Naive B cell (primary cell): Measurements from ENCODE around the gene HOMEZ. TPM values are rescaled to one million over a fixed set of nuclear protein-coding genes. Genes with fewer than 3 reads are reported as not detected.

ENCODE experiments used
- ATAC-seq, 2 donors: fragments of 150-1000 bp; cut with Tn5 transposase; 2 replicates each; pipeline ENCODE4 v1.10.0; 2021; ENCODE audit warnings: low read depth in 2 of 2, mild to moderate bottlenecking in 2 of 2, moderate library complexity in 2 of 2
- DNase-seq: peaks from one replicate; pipeline ENCODE4 v3.0.0; 2022
- H3K27ac Mint-ChIP-seq, 6 donors: one replicate each; pipeline ENCODE4 v1.8.0; 2020 to 2022; ENCODE audit warnings: mild to moderate bottlenecking in 6 of 6, mixed read lengths in 6 of 6, moderate library complexity in 5 of 6, inconsistent platforms in 2 of 6
- H3K27me3 Mint-ChIP-seq, 3 donors: one replicate each; pipeline ENCODE4 v1.8.0; 2021 to 2022; ENCODE audit warnings: mixed read lengths in 3 of 3, mild to moderate bottlenecking in 1 of 3
- H3K36me3 Mint-ChIP-seq, 2 donors: one replicate each; pipeline ENCODE4 v1.8.0; 2020 to 2022; ENCODE audit warnings: mixed read lengths in 2 of 2, inconsistent platforms in 1 of 2, mild to moderate bottlenecking in 1 of 2
- H3K4me1 Mint-ChIP-seq, 3 donors: one replicate each; pipeline ENCODE4 v1.8.0; 2020 to 2022; ENCODE audit warnings: mixed read lengths in 3 of 3, inconsistent platforms in 1 of 3, mild to moderate bottlenecking in 1 of 3, moderate library complexity in 1 of 3
- H3K4me3 Mint-ChIP-seq, 8 donors: one replicate each; pipeline ENCODE4 v1.8.0; 2020 to 2022; ENCODE audit warnings: mild to moderate bottlenecking in 8 of 8, mixed read lengths in 8 of 8, moderate library complexity in 8 of 8, inconsistent platforms in 2 of 8
- H3K9me3 Mint-ChIP-seq, 7 donors: one replicate each; pipeline ENCODE4 v1.8.0; 2020 to 2022; ENCODE audit warnings: mixed read lengths in 7 of 7, mild to moderate bottlenecking in 5 of 7, inconsistent platforms in 2 of 7, moderate library complexity in 1 of 7
- polyA plus RNA-seq, 6 donors: library from polyadenylated mRNA; unstranded; fragments of 300-500 nt; fragmentation: Illumina TruSeq; gene quantifications; one replicate each; pipeline ENCODE4 v1.2.3, GENCODE V29; 2021; ENCODE audit warnings: low read depth in 6 of 6

The HOMEZ gene
- polyA plus RNA-seq, 6 donors from 2014 or later: 1.0 to 6.9 (median 4.8) TPM

GRCh38 chr14:23301288-23301968, 15.5 kb upstream of the HOMEZ start:
- Mint-ChIP-seq H3K9me3 (no peaks in the 10 kb centered on the region), H3K27ac (peak overlapping the region; percentile 98 to 100 (median 98)), H3K36me3 (no peaks in the 10 kb centered on the region), H3K27me3 (no peaks in the 10 kb centered on the region), H3K4me1 (peaks cover 21 to 36% (median 34%) of the 10 kb centered on the region in 3 donors), H3K4me3 (peak overlapping the region; percentile 91 to 99 (median 95))
- ATAC-seq: peak; percentile 71 to 73
- DNase-seq: peak; percentile 99

- ATAC-seq (no peak), DNase-seq (peak; percentile 14)
- H3K27me3 Mint-ChIP-seq: no peaks in the 10 kb centered on the region
- H3K4me3 Mint-ChIP-seq: peak overlapping the region; percentile 91 to 97 (median 95)
- H3K4me1 Mint-ChIP-seq: peaks cover 21 to 34% (median 29%) of the 10 kb centered on the region in 3 donors
- no peaks in the 10 kb centered on the region for H3K9me3 Mint-ChIP-seq
- no peaks in the 10 kb centered on the region for H3K36me3 Mint-ChIP-seq
- H3K27ac Mint-ChIP-seq: peak overlapping the region; percentile 98 to 100 (median 98)
These were observed 14.8 kb upstream of the HOMEZ start for GRCh38 chr14:23300687-23301223.

GRCh38 chr14:23299986-23300686, 14.2 kb upstream of the HOMEZ start:
- Mint-ChIP-seq H3K27ac (peak overlapping the region; percentile 98 to 100 (median 98)), H3K9me3 (no peaks in the 10 kb centered on the region), H3K4me3 (peak overlapping the region; percentile 91 to 97 (median 95)), H3K27me3 (no peaks in the 10 kb centered on the region), H3K36me3 (no peaks in the 10 kb centered on the region), H3K4me1 (peaks cover 21 to 35% (median 29%) of the 10 kb centered on the region in 3 donors)
- no peak for ATAC-seq
- no peak for DNase-seq

GRCh38 chr14:23299211-23299957, 13.5 kb upstream of the HOMEZ start:
- H3K9me3 Mint-ChIP-seq: no peaks in the 10 kb centered on the region
- H3K27me3 Mint-ChIP-seq: no peaks in the 10 kb centered on the region
- H3K4me3 Mint-ChIP-seq: peak overlapping the region in 6 of 8 donors; percentile 53 to 96 (median 92)

GRCh38 chr14:23297611-23298277, 11.8 kb upstream of the HOMEZ start:
- ATAC-seq (no peak), DNase-seq (no peak)
- Mint-ChIP-seq H3K36me3 (no peaks in the 10 kb centered on the region), H3K27me3 (no peaks in the 10 kb centered on the region), H3K4me1 (peaks cover 19 to 41% (median 27%) of the 10 kb centered on the region in 3 donors), H3K9me3 (no peaks in the 10 kb centered on the region), H3K4me3 (peak overlapping the region in 2 of 8 donors; percentile 30 to 74), H3K27ac (no peak overlapping the region)

More at GRCh38 chr14:23299211-23299957, 13.5 kb upstream of the HOMEZ start:
- ATAC-seq: no peak
- Mint-ChIP-seq H3K4me1 (peaks cover 21 to 43% (median 34%) of the 10 kb centered on the region in 3 donors), H3K27ac (peak overlapping the region; percentile 25 to 99 (median 98)), H3K36me3 (no peaks in the 10 kb centered on the region)
- DNase-seq: no peak

GRCh38 chr14:23297096-23297495, 11.2 kb upstream of the HOMEZ start:
- no peaks in the 10 kb centered on the region for H3K9me3 Mint-ChIP-seq
- H3K27me3 Mint-ChIP-seq: no peaks in the 10 kb centered on the region
- no peaks in the 10 kb centered on the region for H3K36me3 Mint-ChIP-seq
- no peak overlapping the region for H3K27ac Mint-ChIP-seq
- ATAC-seq (no peak), DNase-seq (no peak)
- H3K4me1 Mint-ChIP-seq: peaks cover 16 to 40% (median 23%) of the 10 kb centered on the region in 3 donors
- H3K4me3 Mint-ChIP-seq: peak overlapping the region in 1 of 8 donors; percentile 74

GRCh38 chr14:23296012-23296777, 10.3 kb upstream of the HOMEZ start:
- Mint-ChIP-seq H3K36me3 (no peaks in the 10 kb centered on the region), H3K4me3 (peak overlapping the region in 1 of 8 donors; percentile 78), H3K9me3 (no peaks in the 10 kb centered on the region), H3K27me3 (no peaks in the 10 kb centered on the region), H3K4me1 (peaks cover 14 to 40% (median 23%) of the 10 kb centered on the region in 3 donors), H3K27ac (peak overlapping the region in 5 of 6 donors; percentile 8 to 49 (median 18))
- DNase-seq: no peak
- no peak for ATAC-seq

- DNase-seq (peak; percentile 64), ATAC-seq (peak; percentile 81 to 84)
- Mint-ChIP-seq H3K27ac (peak overlapping the region; percentile 24 to 92 (median 70)), H3K36me3 (no peaks in the 10 kb centered on the region), H3K9me3 (no peaks in the 10 kb centered on the region), H3K27me3 (no peaks in the 10 kb centered on the region), H3K4me3 (peak overlapping the region in 7 of 8 donors; percentile 22 to 82 (median 47)), H3K4me1 (peaks cover 9 to 30% (median 18%) of the 10 kb centered on the region in 3 donors)
These were observed 9.0 kb upstream of the HOMEZ start for GRCh38 chr14:23294734-23295561.

- Mint-ChIP-seq H3K4me3 (peak overlapping the region; percentile 87 to 99 (median 95)), H3K9me3 (no peaks in the 10 kb centered on the region), H3K36me3 (no peaks in the 10 kb centered on the region), H3K27me3 (no peaks in the 10 kb centered on the region), H3K4me1 (peaks cover 7 to 31% (median 14%) of the 10 kb centered on the region in 3 donors), H3K27ac (peak overlapping the region; percentile 75 to 99 (median 90))
- DNase-seq (no peak), ATAC-seq (no peak)
These were observed 1.1 kb upstream of the HOMEZ start for GRCh38 chr14:23286902-23287479.

- no peaks in the 10 kb centered on the region for H3K9me3 Mint-ChIP-seq
These were observed 357 bp downstream of the HOMEZ start for GRCh38 chr14:23285530-23286019.

More at GRCh38 chr14:23285530-23286019, 357 bp downstream of the HOMEZ start:
- peak overlapping the region; percentile 87 to 99 (median 95) for H3K4me3 Mint-ChIP-seq
- DNase-seq (no peak), ATAC-seq (peak; percentile 25 to 34)
- peak overlapping the region in 5 of 6 donors; percentile 57 to 91 (median 84) for H3K27ac Mint-ChIP-seq
- no peaks in the 10 kb centered on the region for H3K36me3 Mint-ChIP-seq
- H3K4me1 Mint-ChIP-seq: peaks cover 7 to 31% (median 14%) of the 10 kb centered on the region in 3 donors
- no peaks in the 10 kb centered on the region for H3K27me3 Mint-ChIP-seq
